Inflammatory macrophage treated with lipopolysaccharide for 1 hour (primary cell): ENCODE results near the gene ACAA2.

Experiments used
- DNase-seq, 2 donors: peaks; one replicate each; pipeline ENCODE4 v3.0.0-alpha.2; 2020 to 2022

Gene ACAA2

GRCh38 chr18:49733896-49734585 is 79.3 kb downstream of the ACAA2 start:
- no peak for DNase-seq

GRCh38 chr18:49733321-49733720 is 80.0 kb downstream of the ACAA2 start:
- no peak for DNase-seq
